K562 (cell line): ENCODE results near the gene NBEAL2. TPM values are rescaled to one million over a fixed set of nuclear protein-coding genes. Genes with fewer than 3 reads are reported as not detected.

Source experiments
- KLF1 ChIP-seq: fragments of 450-650 bp; IDR thresholded peaks from 2 replicates; pipeline ENCODE4 v1.6.1; 2016; ENCODE audit warnings: missing genetic modification characterization, missing compliant biosample characterization
- MCM2 ChIP-seq: fragments of 450-650 bp; IDR thresholded peaks from 2 replicates; pipeline ENCODE4 v1.6.1; 2017; ENCODE audit warnings: low read depth, mild to moderate bottlenecking
- NCOA4 ChIP-seq: fragments of 450-650 bp; IDR thresholded peaks from 2 replicates; pipeline ENCODE4 v1.6.1; 2018; ENCODE audit warnings: mild to moderate bottlenecking; ENCODE audit not compliant: partially characterized antibody
- RBM39 ChIP-seq: fragments of 200-400 bp; formaldehyde crosslinking; optimal IDR thresholded peaks from 2 replicates; pipeline ENCODE3; 2018; ENCODE audit warnings: low read depth, low read length
- SRSF7 ChIP-seq: fragments of 200-400 bp; formaldehyde crosslinking; optimal IDR thresholded peaks from 2 replicates; pipeline ENCODE3; 2017; ENCODE audit warnings: mild to moderate bottlenecking, low read depth, low read length
- WHSC1 ChIP-seq: IDR thresholded peaks from one replicate; pipeline ENCODE4 v1.6.1; 2012; ENCODE audit warnings: low read length, control low read depth, inconsistent platforms
- ZBTB8A ChIP-seq: fragments of 450-650 bp; IDR thresholded peaks from 2 replicates; pipeline ENCODE4 v1.6.1; 2018; ENCODE audit warnings: mild to moderate bottlenecking, moderate library complexity; ENCODE audit not compliant: partially characterized antibody
- ZNF354B ChIP-seq: fragments of 250-450 bp; sonication (Bioruptor Pico); IDR thresholded peaks from 2 replicates; pipeline ENCODE4 v1.4.0; 2020
- ZNF766 ChIP-seq: fragments of 200-800 bp; sonication (Bioruptor generic); conservative IDR thresholded peaks from 2 replicates; pipeline ENCODE4 v1.6.1; 2016; ENCODE audit warnings: missing genetic modification characterization, missing compliant biosample characterization
- polyA plus RNA-seq, 8 experiments: library from polyadenylated mRNA; depleted of rRNA in 4 of 8; stranded (reverse) in 5 of 8; unstranded in 3 of 8; fragments of >200 nt; fragmentation: Nextera tagmentation in 2 of 8; fragmentation: Illumina TruSeq in 1 of 8; extraction: Ambion mirVana in 2 of 8; extraction: Trizol in 1 of 8; gene quantifications; 2 replicates each; pipeline versions ENCODE4 v1.2.1 to v1.2.3, GENCODE V29; 2011 to 2014; ENCODE audit warnings: inconsistent platforms in 1 of 8, missing spikeins in 1 of 8
- total RNA-seq, 7 experiments: library from RNA; depleted of rRNA in 6 of 7; stranded (reverse); fragments of >200 nt in 6 of 7; fragmentation: Illumina TruSeq in 2 of 7; extraction: Trizol in 2 of 7; gene quantifications; 2 replicates each; pipeline versions ENCODE4 v1.2.1 to v1.2.3, GENCODE V29; 2011 to 2021; ENCODE audit warnings: low replicate concordance in 1 of 7
- TF ChIP-seq, protein P1 (sequence below), 3 experiments: fragments of 200-800 bp in 1 of 3; fragments of 250-450 bp in 1 of 3; fragments of 450-650 bp in 1 of 3; sonication (Bioruptor Pico) in 1 of 3; sonication (Bioruptor generic) in 1 of 3; formaldehyde crosslinking in 1 of 3; IDR thresholded peaks; 2 replicates each; pipeline versions ENCODE4 v1.6.1 to v1.8.0; 2016 to 2022; ENCODE audit warnings: mild to moderate bottlenecking in 2 of 3, missing genetic modification characterization in 2 of 3, missing compliant biosample characterization in 1 of 3, moderate library complexity in 1 of 3
- TF ChIP-seq, protein P2 (sequence below), 2 experiments: fragments of 450-650 bp in 1 of 2; IDR thresholded peaks; 2 replicates each; pipeline ENCODE4 v1.6.1; 2011 to 2017; ENCODE audit warnings: low read depth in 2 of 2, antibody characterized with exemption in 1 of 2, borderline replicate concordance in 1 of 2, low read length in 1 of 2, mild to moderate bottlenecking in 1 of 2, mixed read lengths in 1 of 2; ENCODE audit not compliant: control insufficient read depth in 1 of 2
- TF ChIP-seq, protein P3 (sequence below): fragments of 250-450 bp; sonication (Bioruptor Pico); IDR thresholded peaks from 2 replicates; pipeline ENCODE4 v1.5.0; 2021
- TF ChIP-seq, protein P4 (sequence below): sonication (generic); formaldehyde crosslinking; IDR thresholded peaks from 2 replicates; pipeline ENCODE4 v1.8.1; 2023; ENCODE audit warnings: mild to moderate bottlenecking, missing genetic modification reagents

The NBEAL2 gene
- total and polyA plus RNA-seq, 9 of the 15 experiments (the other 6 are each of a cell fraction or from before 2014, with no cell fraction given), result 0.06 to 114 (median 29.6) TPM

DNA sequence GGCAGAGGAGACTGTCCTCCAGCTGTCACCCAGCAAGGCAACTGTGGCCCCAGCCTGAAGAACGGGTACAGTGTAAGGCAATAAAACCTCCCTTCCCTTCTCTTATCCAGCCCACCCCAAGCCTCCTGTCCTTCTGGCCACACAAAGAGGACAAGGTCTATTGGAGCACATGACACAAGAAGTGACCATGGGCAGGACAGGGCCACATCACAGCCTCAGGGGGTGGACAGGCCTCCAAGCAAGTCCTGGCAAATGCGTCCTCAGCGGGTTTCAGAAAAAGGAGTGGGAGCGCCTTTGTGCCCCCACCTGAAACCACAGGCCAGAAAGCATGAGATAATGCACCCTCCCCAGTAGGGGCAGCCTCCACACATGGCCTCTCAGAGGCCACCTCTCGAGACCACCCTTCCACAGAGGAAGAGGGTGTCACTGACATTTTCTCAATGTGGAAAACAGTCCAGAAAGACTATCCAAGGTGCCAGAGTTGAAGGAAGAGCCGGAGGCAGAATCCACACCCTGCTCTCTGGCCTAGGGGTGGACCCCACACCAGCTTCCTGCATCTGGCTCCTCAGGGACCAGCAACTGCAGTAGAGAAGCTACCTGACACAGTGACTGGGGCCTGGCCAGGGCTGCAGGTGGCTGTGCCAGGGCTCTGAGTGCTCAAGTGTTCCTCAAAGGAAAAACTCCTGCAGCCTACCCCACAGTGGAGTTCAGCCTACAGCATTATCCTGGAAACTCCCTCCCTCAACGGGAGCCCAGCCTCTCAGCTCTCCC, 46.8 kb upstream of the NBEAL2 start (continued):
- TF ChIP-seq, protein P1, sequence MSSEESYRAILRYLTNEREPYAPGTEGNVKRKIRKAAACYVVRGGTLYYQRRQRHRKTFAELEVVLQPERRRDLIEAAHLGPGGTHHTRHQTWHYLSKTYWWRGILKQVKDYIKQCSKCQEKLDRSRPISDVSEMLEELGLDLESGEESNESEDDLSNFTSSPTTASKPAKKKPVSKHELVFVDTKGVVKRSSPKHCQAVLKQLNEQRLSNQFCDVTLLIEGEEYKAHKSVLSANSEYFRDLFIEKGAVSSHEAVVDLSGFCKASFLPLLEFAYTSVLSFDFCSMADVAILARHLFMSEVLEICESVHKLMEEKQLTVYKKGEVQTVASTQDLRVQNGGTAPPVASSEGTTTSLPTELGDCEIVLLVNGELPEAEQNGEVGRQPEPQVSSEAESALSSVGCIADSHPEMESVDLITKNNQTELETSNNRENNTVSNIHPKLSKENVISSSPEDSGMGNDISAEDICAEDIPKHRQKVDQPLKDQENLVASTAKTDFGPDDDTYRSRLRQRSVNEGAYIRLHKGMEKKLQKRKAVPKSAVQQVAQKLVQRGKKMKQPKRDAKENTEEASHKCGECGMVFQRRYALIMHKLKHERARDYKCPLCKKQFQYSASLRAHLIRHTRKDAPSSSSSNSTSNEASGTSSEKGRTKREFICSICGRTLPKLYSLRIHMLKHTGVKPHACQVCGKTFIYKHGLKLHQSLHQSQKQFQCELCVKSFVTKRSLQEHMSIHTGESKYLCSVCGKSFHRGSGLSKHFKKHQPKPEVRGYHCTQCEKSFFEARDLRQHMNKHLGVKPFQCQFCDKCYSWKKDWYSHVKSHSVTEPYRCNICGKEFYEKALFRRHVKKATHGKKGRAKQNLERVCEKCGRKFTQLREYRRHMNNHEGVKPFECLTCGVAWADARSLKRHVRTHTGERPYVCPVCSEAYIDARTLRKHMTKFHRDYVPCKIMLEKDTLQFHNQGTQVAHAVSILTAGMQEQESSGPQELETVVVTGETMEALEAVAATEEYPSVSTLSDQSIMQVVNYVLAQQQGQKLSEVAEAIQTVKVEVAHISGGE (CRISPR knock-in tag; IDR thresholded peaks at IDR 0.05), result no peak
- no peak for TF ChIP-seq ZBTB8A
- no peak for TF ChIP-seq WHSC1
- TF ChIP-seq ZNF766 (CRISPR knock-in tag), result no peak
- no peak for TF ChIP-seq ZNF354B (CRISPR knock-in tag)
- TF ChIP-seq NCOA4, result no peak
- TF ChIP-seq, protein P2, sequence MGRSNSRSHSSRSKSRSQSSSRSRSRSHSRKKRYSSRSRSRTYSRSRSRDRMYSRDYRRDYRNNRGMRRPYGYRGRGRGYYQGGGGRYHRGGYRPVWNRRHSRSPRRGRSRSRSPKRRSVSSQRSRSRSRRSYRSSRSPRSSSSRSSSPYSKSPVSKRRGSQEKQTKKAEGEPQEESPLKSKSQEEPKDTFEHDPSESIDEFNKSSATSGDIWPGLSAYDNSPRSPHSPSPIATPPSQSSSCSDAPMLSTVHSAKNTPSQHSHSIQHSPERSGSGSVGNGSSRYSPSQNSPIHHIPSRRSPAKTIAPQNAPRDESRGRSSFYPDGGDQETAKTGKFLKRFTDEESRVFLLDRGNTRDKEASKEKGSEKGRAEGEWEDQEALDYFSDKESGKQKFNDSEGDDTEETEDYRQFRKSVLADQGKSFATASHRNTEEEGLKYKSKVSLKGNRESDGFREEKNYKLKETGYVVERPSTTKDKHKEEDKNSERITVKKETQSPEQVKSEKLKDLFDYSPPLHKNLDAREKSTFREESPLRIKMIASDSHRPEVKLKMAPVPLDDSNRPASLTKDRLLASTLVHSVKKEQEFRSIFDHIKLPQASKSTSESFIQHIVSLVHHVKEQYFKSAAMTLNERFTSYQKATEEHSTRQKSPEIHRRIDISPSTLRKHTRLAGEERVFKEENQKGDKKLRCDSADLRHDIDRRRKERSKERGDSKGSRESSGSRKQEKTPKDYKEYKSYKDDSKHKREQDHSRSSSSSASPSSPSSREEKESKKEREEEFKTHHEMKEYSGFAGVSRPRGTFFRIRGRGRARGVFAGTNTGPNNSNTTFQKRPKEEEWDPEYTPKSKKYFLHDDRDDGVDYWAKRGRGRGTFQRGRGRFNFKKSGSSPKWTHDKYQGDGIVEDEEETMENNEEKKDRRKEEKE (IDR thresholded peaks at IDR 0.05; ENCODE audit: borderline replicate concordance in 1 of 2, control insufficient read depth in 1 of 2, low read depth in 2 of 2, low read length in 1 of 2), result no peak
- TF ChIP-seq, protein P3, sequence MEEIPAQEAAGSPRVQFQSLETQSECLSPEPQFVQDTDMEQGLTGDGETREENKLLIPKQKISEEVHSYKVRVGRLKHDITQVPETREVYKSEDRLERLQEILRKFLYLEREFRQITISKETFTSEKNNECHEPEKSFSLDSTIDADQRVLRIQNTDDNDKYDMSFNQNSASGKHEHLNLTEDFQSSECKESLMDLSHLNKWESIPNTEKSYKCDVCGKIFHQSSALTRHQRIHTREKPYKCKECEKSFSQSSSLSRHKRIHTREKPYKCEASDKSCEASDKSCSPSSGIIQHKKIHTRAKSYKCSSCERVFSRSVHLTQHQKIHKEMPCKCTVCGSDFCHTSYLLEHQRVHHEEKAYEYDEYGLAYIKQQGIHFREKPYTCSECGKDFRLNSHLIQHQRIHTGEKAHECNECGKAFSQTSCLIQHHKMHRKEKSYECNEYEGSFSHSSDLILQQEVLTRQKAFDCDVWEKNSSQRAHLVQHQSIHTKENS (CRISPR knock-in tag), result no peak
- TF ChIP-seq SRSF7, result no peak
- no peak for TF ChIP-seq RBM39
- no peak for TF ChIP-seq KLF1 (tag)
- TF ChIP-seq MCM2, result no peak
- TF ChIP-seq, protein P4, sequence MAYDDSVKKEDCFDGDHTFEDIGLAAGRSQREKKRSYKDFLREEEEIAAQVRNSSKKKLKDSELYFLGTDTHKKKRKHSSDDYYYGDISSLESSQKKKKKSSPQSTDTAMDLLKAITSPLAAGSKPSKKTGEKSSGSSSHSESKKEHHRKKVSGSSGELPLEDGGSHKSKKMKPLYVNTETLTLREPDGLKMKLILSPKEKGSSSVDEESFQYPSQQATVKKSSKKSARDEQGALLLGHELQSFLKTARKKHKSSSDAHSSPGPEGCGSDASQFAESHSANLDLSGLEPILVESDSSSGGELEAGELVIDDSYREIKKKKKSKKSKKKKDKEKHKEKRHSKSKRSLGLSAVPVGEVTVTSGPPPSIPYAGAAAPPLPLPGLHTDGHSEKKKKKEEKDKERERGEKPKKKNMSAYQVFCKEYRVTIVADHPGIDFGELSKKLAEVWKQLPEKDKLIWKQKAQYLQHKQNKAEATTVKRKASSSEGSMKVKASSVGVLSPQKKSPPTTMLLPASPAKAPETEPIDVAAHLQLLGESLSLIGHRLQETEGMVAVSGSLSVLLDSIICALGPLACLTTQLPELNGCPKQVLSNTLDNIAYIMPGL (CRISPR knock-in tag), result no peak
